Measurements from ENCODE around the gene ALDH4A1.

The ALDH4A1 gene

GRCh38 chr1:18902523-18903290 lies at the start of gene ALDH4A1:
Gene ALDH4A1 (minus strand): TSS chr1:18902555. CDS start chr1:18902523, 32 bp downstream.
- peak; percentile 97 for DNase-seq

GRCh38 chr1:18951818-18952391 lies 49.5 kb upstream of the ALDH4A1 start:
- DNase-seq = no peak

GRCh38 chr1:18951416-18951815 lies 49.1 kb upstream of the ALDH4A1 start:
- DNase-seq = no peak

GRCh38 chr1:18950401-18951026 lies 48.2 kb upstream of the ALDH4A1 start:
- no peak for DNase-seq

- no peak for DNase-seq
Measured at GRCh38 chr1:18949686-18950400, 47.5 kb upstream of the ALDH4A1 start.

- no peak for DNase-seq
Measured at GRCh38 chr1:18948913-18949685, 46.7 kb upstream of the ALDH4A1 start.

- DNase-seq = no peak
Measured at GRCh38 chr1:18948048-18948912, 45.9 kb upstream of the ALDH4A1 start.

GRCh38 chr1:18947570-18947969 lies 45.2 kb upstream of the ALDH4A1 start:
- no peak for DNase-seq

GRCh38 chr1:18946550-18947381 lies 44.4 kb upstream of the ALDH4A1 start:
- DNase-seq = no peak

- DNase-seq = peak; percentile 40
Measured at GRCh38 chr1:18945401-18945849, 43.1 kb upstream of the ALDH4A1 start.

GRCh38 chr1:18944810-18945209 lies 42.5 kb upstream of the ALDH4A1 start:
- DNase-seq = no peak

- DNase-seq = no peak
Measured at GRCh38 chr1:18943914-18944572, 41.7 kb upstream of the ALDH4A1 start.

- DNase-seq = no peak
Measured at GRCh38 chr1:18943162-18943561, 40.8 kb upstream of the ALDH4A1 start.

- no peak for DNase-seq
Measured at GRCh38 chr1:18942340-18942739, 40.0 kb upstream of the ALDH4A1 start.

GRCh38 chr1:18941221-18942141 lies 39.1 kb upstream of the ALDH4A1 start:
- no peak for DNase-seq

GRCh38 chr1:18940303-18941020 lies 38.1 kb upstream of the ALDH4A1 start:
- DNase-seq = no peak

GRCh38 chr1:18939398-18940302 lies 37.3 kb upstream of the ALDH4A1 start:
- no peak for DNase-seq
